IPS DF 19.7 (cell line): Measurements from ENCODE around the gene LBX2.

Source experiments
- DNase-seq: peaks from one replicate; pipeline ENCODE4 v3.0.0-alpha.2; 2013; ENCODE audit warnings: low read depth, low spot score

Gene LBX2

DNA sequence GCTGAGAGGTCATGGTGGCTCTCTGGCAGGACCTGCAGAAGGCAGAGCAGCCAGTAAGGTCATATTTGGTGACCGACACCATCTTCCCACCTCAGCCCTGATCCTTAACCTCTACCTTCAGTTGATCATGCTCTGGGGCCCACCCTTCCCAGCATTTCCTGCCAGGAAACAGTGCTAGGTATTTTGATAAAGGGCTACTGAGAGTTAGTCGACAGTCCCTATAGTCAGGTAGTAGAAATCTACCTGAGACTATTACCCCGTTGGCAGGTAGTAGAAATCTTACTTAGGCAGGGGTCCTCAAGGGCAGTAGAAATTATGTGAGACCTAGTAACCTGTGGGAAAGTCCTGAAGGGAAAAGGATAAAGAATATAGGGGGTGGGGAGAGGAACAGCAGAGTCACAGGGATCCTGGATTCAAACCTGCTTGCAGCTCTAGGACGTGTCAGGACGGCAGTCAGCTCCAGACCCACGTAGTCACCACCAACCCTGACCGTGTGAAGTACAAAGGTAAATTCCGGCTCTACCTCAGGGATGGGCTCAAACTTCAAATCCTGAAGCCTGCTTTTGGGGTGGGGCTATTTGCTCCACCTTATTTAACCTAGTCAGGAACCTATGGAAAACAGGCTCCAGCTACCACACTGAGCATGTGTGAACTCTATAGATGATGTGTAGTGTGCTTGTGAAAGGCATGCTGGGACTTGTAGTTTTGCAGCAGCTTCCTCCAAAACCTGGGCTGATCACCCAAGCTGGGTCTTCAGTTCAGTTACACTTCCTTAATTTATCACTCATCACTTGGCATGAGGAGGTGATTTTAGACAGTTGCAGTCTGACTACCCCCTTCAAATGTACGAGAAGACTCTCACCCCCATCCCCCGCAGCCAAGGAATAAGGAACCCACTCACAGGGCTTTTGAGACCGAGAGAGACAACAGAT, 26.6 kb upstream of the LBX2 start, which contains the start of gene DQX1:
Gene DQX1, minus strand, starts transcription at position 515 of the 932 bp plus-strand sequence. Its CDS starts 502 bp downstream, at position 13.
- no peak for DNase-seq

DNA sequence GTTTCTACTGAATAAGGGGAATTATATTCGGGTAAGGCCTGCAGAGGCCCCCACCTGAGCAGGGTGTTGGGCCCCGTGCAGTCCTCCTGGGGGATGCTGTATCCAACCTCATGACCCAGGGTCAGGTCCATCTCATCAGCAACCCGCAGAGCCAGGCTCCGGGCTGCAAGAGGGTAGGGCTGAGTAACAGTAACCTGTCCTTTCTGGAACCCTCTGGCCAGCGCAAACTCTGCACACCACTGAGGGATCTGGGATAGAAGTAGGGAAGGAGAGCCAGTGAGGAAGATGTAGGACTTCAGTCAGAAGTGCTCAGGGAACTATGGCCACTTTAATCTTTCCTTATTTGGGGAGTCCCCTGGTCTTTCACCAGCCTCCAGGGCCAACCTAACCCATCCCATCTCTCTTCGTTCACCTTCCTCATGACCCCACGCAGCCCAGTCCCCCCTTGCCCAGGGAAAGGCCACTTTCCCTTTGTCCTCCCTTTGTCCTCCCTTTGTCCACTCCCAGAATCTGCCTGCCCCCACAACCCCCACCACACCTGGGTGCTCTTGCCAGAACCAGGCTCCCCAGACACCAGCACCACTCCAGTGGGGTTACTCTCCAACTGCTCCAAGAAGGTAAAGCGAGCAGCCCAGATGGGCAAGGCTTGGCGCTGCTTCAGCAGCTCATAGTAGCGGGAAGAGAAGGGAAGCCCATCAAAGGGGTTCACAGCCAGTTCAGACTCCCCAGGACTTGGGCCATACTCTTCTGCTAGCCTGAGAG, 25.7 kb upstream of the LBX2 start:
- no peak for DNase-seq

DNA sequence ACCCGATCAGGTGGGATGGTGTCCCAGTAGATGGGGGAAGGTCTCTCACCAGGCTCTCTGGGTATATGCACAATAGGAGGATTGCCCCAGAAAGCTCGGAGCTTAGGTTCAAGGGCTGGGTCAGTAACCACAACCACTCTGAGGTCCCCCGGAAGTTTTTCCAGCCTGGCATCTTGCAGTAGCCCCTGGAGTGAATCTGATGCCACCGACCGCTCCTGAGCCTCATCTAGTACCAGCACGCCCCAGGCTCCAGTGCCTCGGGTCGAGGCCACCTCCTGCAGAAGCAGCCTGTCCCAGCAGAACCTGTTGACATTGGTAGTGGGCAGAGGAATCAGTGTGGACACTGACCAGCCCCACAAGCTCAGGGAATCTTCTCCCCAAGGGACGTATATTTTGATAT, 24.6 kb upstream of the LBX2 start:
- no peak for DNase-seq

DNA sequence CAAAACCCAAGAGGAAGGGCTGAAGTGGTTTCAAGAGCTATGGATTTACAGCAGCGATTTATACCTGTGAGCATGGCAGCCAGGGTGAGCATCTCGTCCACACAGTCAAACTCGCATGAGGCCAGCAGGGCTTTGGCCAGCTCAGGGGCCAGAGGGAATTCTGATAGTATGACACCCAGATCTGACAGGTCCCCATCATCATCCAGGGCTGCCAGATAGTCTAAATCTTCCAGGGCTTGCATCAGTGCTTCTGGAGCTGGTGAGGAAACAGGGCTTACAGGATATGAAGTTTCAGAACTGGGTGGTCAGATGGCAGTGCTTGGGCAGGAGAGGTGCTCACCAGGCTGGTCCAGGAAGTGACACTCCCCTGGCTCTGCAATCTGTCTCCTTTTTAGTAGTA, 23.1 kb upstream of the LBX2 start:
- DNase-seq: no peak

DNA sequence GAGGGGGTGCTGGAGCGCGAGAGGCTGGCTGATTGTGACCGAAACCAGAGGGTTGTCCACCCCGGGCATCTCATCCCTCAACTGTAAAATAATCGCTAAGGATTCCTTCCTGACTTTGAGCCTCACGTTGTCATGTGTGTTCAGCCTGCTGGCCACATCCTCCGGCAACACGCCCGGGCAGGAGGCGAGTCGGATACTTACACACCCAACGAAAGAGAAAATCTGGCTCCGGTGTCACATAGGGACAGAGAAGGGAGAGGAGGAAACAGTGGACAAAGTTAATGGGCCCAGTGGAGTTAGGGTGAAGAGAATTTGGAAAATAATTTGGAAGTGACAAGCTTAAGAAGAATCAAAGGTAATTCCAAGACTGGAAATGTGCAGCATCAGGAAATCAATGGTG, 17.2 kb upstream of the LBX2 start:
- DNase-seq: no peak

DNA sequence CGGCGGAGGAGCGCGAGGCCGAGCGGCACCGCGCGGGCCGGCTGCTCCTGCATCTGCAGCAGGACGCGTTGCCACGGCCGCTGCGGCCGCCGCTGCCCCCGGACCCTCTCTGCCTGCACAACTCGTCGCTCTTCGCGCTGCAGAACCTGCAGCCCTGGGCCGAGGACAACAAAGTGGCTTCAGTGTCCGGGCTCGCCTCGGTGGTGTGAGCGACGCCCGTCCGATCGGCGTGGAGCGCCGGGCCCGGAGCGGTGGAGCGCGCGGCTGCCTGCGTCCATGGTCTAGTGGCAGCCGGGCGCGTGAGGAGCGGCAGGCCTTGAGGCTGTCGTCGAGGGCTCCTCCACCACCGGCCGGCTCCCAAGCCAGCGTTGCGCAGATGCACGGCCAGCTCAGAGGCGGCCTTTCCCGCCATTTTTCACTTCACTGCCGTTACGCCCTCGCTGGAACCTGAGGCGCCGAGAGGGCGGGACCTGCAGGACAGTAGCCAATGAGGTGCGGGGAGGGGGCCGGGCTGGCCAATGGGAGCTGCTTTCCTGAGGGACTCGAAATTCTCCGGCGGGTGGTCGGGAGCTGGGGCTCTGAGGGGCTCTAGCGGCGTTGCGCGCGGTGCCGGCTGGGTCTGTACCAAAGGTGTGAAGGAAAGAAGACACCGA, 16.7 kb upstream of the LBX2 start:
- no peak for DNase-seq

DNA sequence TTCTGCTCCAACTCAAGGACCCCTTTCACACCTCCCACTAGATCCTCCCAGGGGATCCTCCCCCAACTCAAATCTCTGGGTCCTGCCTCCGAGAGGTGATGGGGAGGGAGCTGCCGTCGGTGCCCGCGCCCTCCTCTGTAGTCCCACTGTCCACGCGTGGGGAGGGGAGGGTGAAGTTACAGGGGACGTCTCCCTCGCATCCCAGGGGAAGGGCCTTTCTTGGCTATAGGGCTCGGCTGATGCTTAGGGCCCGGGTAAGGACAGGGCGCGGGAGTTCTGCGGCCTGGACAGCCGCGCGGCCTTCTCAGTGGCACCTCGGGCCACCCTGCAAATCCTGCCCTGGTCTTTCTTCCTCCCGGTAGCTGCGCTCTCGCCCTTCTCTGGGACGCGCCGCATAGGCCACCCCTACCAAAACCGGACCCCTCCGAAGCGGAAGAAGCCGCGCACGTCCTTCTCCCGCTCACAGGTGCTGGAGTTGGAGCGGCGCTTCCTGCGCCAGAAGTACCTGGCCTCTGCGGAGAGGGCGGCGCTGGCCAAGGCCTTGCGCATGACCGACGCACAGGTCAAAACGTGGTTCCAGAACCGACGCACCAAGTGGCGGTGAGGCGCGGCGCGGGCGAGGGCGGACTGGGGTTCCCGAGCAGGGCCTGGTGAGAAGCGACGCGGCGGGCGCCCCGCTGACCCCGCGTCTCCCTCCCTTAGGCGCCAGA, 16.0 kb upstream of the LBX2 start:
- no peak for DNase-seq

DNA sequence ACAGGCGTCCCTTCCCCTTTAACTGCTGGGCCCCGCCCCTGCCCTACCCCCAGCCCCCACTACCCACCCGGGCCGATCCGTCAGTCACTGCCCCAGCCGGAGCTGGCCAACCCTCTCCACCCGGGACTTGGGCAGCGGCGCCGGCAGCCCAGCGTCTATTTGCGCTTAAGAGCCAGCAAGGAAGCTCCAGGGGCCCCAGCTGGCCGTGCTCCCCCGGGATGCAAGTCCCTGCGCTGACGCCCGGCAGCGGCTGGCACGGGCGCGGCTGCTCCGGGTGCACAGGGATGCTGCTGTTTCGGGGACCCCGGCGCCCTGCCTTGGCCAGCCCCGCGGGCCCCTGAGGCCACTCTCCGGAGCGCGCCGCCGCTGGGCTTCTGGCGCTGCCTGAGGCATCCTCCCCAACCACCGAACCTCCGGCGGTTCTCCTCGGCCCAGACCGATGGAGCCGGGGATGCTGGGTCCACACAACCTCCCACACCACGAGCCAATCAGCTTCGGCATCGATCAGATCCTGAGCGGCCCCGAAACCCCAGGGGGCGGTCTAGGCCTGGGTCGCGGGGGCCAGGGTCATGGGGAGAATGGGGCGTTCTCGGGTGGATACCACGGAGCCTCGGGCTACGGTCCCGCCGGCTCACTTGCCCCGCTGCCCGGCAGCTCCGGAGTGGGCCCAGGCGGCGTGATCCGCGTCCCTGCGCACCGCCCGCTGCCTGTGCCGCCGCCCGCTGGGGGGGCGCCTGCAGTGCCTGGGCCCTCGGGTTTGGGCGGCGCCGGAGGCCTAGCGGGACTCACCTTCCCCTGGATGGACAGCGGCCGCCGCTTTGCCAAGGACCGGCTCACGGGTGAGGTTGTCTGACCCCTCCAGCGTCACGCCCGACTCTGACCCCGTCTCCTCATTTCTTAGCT, 15.2 kb upstream of the LBX2 start, which contains the start of gene TLX2:
Gene TLX2, plus strand, starts transcription at position 83 of the 903 bp plus-strand sequence. Its CDS starts 357 bp downstream, at position 440.
- DNase-seq: no peak

DNA sequence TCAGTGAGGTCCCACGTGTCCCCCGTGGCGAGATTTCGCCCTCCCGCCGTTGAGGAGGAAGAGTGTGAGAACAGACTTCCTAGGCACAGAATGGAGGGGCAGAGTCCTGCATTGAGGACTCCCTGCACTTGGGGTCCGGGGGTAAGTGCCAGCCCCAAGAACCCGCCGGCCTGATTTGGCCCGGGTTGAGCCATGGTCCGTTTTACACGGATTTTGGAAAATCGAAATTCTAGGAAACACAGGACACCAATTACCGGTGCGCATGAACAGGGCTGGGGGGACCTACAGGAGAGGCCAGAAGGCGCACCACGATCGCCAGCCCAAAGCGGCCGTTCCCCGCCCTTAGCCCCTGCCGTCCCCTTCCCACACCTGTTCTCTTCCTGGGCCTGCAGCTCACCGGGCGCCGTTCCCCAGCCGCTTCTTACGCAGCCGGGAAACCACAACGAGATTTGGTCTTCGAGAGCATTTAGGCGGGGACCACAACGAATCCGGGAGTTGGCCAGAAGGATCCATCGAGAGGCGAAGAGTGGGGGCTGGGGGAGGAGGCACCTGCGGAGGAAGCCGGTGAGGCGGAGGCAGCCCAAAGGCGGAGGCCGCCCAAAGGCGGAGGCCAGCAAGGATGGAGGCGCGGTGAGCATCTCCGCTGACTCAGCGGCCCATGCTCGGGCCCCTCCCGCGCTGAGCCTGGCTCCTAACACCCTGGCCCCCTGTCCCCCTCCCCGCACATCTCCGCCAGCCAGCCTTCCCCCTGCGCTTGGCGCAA, 14.4 kb upstream of the LBX2 start:
- no peak for DNase-seq

DNA sequence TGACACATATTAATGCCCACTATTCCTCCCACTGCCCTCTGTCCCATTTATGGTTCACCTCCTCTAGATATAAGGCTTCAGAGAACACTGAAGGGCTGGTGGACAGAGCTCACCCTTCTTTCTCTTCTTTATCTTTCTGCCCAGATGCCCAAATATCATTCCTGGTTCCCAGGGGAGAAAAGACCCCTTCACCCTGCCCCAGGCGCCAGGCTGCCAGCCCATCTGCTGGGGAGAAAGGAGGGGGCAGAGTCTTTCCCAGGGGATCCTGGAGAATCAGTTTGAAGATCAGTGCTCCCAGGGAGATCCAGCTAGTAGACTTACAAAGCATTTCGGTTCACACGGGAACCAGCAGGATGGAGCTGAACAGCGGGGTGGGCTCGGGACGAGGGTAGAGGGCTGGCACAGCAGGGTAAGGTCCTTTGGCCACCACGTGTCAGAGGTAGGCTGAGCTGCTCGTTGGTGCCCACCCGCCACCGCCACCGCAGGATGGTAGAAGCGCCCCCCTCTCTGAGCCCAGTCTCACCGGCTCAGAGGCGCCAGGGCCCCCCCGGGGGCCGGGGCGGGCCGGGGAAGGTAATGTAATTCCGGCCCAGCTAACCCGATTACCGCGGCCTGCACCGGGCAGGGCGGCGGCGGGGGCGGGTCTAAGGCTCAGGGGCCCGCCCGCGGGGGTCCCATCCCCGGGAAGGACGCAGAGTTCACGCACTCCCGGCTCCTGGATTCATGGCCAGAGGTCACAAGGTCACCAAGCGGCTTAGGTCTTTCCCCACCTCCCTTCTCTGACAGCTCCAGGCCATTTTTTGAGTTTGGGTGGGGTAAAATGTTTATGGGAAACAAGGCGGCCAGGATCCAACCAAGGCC, 13.6 kb upstream of the LBX2 start:
- no peak for DNase-seq

DNA sequence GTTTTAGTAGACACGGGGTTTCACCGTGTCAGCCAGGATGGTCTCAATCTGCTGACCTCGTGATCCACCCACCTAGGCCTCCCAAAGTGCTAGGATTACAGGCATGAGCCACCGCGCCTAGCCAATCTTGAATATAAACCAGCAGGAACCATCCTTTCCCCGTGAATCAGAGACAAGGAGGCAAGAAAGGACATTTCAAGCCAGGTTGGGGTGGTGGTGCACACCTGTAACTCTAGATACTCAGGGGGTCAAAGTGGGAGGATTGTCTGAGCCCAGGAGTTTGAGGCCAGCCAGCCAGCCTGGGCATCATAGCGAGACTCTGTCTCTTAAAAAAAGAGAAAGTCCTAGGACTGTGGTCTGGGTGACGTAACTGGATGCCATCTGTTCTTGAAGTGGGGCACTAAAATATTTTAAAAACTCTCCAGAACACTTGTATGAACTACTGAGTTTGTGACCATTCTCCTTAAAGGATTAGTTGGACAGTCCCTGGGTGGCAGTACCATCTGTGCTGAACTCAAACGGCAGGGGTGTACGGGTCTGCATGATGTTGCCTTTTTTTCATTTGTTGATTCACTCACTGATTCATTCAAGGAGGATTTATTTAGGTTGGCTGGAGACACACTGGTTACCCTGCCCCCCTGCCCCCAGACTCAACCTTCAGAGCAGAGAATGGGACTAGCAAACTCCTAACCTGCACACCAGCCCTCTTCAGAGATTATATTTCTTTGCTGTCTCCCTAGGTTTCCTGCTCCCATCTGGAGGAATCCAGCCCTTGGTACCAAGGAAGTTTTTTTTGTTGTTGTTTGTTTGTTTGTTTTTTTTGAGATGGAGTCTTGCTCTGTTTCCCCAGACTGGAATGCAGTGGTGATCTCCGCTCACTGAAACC, 11.9 kb upstream of the LBX2 start:
- DNase-seq: no peak

DNA sequence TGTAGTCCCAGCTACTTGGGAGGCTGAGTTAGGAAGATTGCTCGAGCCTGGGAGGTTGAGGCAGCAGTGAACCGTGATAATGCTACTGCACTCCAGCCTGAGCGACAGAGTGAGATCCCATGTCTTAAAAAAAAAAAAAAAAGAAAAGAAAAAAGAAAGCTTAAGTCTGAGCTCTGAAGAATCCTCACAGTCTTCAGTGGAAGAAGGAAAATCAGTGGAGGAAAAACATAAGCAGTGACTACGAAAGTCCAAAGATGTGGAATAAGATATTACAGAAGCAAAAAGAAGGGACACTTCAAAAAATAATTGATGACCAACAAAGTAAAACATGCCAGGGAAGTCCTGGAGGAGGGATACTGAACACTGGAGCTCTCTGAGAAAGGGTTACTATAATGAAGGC, 10.9 kb upstream of the LBX2 start:
- no peak for DNase-seq

DNA sequence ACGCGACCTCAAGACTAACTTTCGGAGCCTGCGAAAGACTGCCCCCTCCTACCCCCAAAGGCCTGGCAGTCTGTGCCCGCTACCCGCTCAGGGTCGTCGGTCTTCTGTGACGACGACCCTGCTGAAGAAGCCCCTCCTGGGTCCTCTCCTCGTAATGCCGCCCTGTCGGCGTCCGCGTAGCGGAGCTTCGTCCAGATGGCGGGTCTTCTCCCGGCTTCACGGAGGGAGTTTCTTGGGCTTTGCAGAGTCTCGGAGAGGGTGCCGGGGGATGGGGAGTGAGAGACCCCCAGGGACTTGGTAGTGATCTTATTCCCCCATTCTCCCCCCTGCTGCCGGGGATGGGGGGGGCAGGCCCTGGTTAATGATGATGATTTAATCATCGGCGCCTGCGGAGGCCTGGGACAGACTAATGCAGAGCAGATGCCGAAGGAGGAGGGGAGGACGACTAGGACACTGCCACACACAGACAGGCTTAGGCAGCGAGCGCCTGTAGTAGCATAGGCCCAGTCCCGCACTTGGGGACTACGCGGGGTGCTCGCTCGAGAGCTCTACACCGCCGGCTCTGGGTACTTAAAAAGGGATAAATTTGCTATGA, 8.6 kb upstream of the LBX2 start:
- no peak for DNase-seq

DNA sequence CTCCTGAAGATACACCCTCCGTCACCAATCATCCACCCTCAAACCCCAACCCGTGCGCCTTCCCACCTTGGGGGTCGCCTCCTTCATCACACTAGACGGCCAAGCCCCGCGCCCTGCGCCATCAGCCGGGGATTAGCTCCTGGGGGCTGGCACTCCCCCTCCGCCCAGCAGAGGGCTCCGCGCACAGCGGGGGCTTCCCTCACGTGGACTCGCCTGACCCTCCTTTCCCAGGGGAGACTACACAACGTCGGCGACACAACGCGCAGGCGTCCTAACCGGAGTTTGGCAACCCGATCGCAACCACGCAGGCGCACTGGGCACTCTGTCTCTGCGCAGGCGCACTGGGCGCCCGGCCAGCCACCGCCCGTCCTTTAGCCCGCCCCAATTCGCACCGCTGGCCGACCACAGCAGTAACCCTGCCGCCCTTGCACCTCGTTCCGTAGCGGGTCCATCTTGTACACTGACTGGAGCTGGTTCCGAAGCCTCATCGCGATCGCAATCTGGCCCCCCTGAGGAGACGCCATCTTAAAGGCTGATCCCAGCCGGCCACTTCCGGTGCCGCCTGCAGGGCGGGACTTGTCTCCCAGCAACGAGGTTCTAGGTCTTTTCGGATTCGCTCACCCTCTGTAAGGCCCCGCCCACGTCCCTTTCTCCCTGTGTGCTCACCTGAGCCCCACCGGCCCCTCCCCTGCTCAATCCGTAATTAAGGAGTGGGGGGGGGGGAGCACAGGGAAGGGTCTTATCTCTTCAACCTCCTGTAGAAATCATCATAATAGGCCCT, 7.9 kb upstream of the LBX2 start, which contains the start of gene PCGF1:
Gene PCGF1, minus strand, starts transcription at position 551 of the 781 bp plus-strand sequence. Its CDS starts 27 bp downstream, at position 524.
- DNase-seq: peak; percentile 94

DNA sequence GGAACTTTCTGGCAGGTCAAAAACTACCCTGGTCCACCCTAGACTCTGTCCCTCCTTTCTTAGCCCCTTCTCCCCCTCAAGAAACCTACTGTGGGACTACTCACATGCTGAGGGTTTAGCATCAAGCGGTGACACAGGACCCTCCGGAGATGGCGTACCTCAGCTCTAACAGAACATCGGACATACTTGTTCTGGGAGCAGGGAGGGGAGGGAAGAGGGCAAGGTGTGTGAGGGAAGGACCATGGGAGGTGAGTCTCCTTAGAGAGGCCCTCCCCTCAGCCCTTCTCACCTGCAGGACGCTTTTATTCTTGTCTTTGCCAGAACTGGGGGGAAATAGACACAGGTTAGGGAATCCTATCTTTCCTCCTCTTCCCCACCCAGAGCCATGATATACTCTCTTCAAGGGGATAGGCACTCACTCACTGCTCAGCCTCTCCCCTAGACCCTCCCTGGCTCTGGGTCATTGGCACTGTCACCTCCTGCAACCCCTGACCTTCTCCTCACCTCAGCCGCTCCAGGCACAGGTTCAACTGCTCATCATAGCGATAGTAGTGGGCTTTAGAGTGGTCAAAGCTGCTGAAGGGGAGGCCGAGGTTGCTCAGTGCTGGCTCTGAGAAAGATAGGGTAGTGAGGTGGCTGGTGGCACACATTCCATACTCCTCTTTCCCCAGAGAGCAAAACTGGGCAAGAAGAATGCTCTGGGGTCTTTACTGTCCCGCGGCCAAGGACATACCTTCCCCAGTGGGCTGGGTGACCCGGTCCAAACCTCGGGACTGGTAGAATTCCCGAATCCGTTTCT, 6.2 kb upstream of the LBX2 start:
- DNase-seq: no peak
